Measurements from ENCODE around the gene ZNF536.

- TF ChIP-seq CTCF (IDR thresholded peaks at IDR 0.05) = no peak
- TF ChIP-seq POLR2A (IDR thresholded peaks at IDR 0.05) = no peak
Measured at GRCh38 chr19:30360376-30361106, 11.6 kb upstream of the ZNF536 start.

All from ovary (tissue), 3 donors.